ENCODE measurements around the gene USP38.
A peak's percentile ranks its signal among the peaks of the same experiment; 100 is the strongest.

USP38 gene

GRCh38 chr4:143251348-143251747, 66.6 kb downstream of the USP38 start:
- TF ChIP-seq CTCF (conservative IDR thresholded peaks at IDR 0.05), result no peak
- peak overlapping the region; percentile 18; the same call in 1 of the 2 replicates for H3K27ac ChIP-seq

GRCh38 chr4:143251779-143252178, 67.1 kb downstream of the USP38 start:
- no peak overlapping the region for H3K27ac ChIP-seq
- no peak for TF ChIP-seq CTCF (conservative IDR thresholded peaks at IDR 0.05)

GRCh38 chr4:143252478-143252877, 67.8 kb downstream of the USP38 start:
- no peak for TF ChIP-seq CTCF (conservative IDR thresholded peaks at IDR 0.05)
- no peak overlapping the region for H3K27ac ChIP-seq

GRCh38 chr4:143253166-143253565, 68.4 kb downstream of the USP38 start:
- H3K27ac ChIP-seq, result no peak overlapping the region
- no peak for TF ChIP-seq CTCF (conservative IDR thresholded peaks at IDR 0.05)

GRCh38 chr4:143254491-143255226, 69.9 kb downstream of the USP38 start:
- H3K27ac ChIP-seq, result no peak overlapping the region
- TF ChIP-seq CTCF (conservative IDR thresholded peaks at IDR 0.05), result no peak

GRCh38 chr4:143256456-143256855, 71.7 kb downstream of the USP38 start:
- no peak overlapping the region for H3K27ac ChIP-seq

GRCh38 chr4:143257356-143257755, 72.6 kb downstream of the USP38 start:
- no peak overlapping the region for H3K27ac ChIP-seq
- TF ChIP-seq CTCF (conservative IDR thresholded peaks at IDR 0.05), result no peak

More at GRCh38 chr4:143256456-143256855, 71.7 kb downstream of the USP38 start:
- TF ChIP-seq CTCF (conservative IDR thresholded peaks at IDR 0.05), result no peak

Measured in VCaP (cell line).